OCI-LY1 (cell line): ENCODE measurements around the gene TBXAS1.

ENCODE experiments used
- H2AFZ ChIP-seq: fragments of 200-600 bp; sonication (generic), shearing (Covaris generic); 2 replicates; pipeline ENCODE4 v1.6.0; 2014; ENCODE audit warnings: antibody characterized with exemption, mild to moderate bottlenecking, low read length
- H3F3A ChIP-seq: fragments of 200-600 bp; sonication (generic), shearing (Covaris generic); 2 replicates; pipeline ENCODE4 v1.6.0; 2014; ENCODE audit warnings: mild to moderate bottlenecking, antibody characterized with exemption, low read length, moderate library complexity; ENCODE audit not compliant: insufficient read depth
- H3K27ac ChIP-seq: fragments of 200-600 bp; sonication (generic); 2 replicates; pipeline ENCODE4 v1.5.1; 2014; ENCODE audit warnings: low read length, mixed run types, mild to moderate bottlenecking, low read depth; ENCODE audit not compliant: poor library complexity, severe bottlenecking
- H3K27me3 ChIP-seq: fragments of 200-600 bp; sonication (generic); 2 replicates; pipeline ENCODE4 v1.6.0; 2014; ENCODE audit warnings: antibody characterized with exemption, mild to moderate bottlenecking, low read length, moderate library complexity; ENCODE audit not compliant: insufficient read depth
- H3K36me3 ChIP-seq: fragments of 200-600 bp; sonication (generic); 2 replicates; pipeline ENCODE4 v1.6.1; 2014; ENCODE audit warnings: mild to moderate bottlenecking, antibody characterized with exemption, low read length, moderate library complexity, mixed read lengths; ENCODE audit not compliant: insufficient read depth
- H3K4me1 ChIP-seq: fragments of 200-600 bp; sonication (generic); 2 replicates; pipeline ENCODE4 v1.5.1; 2014; ENCODE audit warnings: mild to moderate bottlenecking, low read length, moderate library complexity; ENCODE audit not compliant: insufficient read depth, severe bottlenecking
- H3K4me2 ChIP-seq: fragments of 200-600 bp; sonication (generic), shearing (Covaris generic); 2 replicates; pipeline ENCODE4 v1.6.1; 2014; ENCODE audit warnings: low read length
- H3K4me3 ChIP-seq: fragments of 200-600 bp; sonication (generic); 2 replicates; pipeline ENCODE4 v1.5.1; 2014; ENCODE audit warnings: low read length, low read depth, mild to moderate bottlenecking, mixed read lengths; ENCODE audit not compliant: poor library complexity, severe bottlenecking
- H3K79me2 ChIP-seq: fragments of 200-600 bp; shearing (Covaris generic); 2 replicates; pipeline ENCODE4 v1.6.1; 2016; ENCODE audit warnings: mixed run types, low read length, mixed read lengths; ENCODE audit not compliant: insufficient read depth
- H3K9ac ChIP-seq: fragments of 200-600 bp; sonication (generic), shearing (Covaris generic); 2 replicates; pipeline ENCODE4 v1.6.1; 2014; ENCODE audit warnings: mild to moderate bottlenecking, low read length, mixed read lengths
- H3K9me2 ChIP-seq: fragments of 200-600 bp; sonication (generic), shearing (Covaris generic); 2 replicates; pipeline ENCODE4 v1.6.1; 2014; ENCODE audit warnings: low read depth, mild to moderate bottlenecking, low read length, mixed read lengths
- H3K9me3 ChIP-seq: fragments of 200-600 bp; shearing (Covaris generic); 2 replicates; pipeline ENCODE4 v1.6.1; 2014; ENCODE audit warnings: low read length, mixed read lengths
- H4K20me1 ChIP-seq: fragments of 200-600 bp; sonication (generic), shearing (Covaris generic); 2 replicates; pipeline ENCODE4 v1.6.0; 2016; ENCODE audit warnings: mild to moderate bottlenecking, low read length; ENCODE audit not compliant: insufficient read depth
- EZH2 ChIP-seq: fragments of 200-600 bp; sonication (generic), shearing (Covaris generic); IDR thresholded peaks from 2 replicates; pipeline ENCODE4 v1.8.0; 2017; ENCODE audit warnings: borderline replicate concordance, mixed run types, mild to moderate bottlenecking, antibody characterized with exemption, low read length, moderate library complexity, mixed read lengths
- TF ChIP-seq, protein P1 (sequence below): fragments of 200-600 bp; sonication (generic), shearing (Covaris generic); IDR thresholded peaks from 2 replicates; pipeline ENCODE4 v1.5.1; 2017; ENCODE audit warnings: mild to moderate bottlenecking, antibody characterized with exemption, low read length, moderate library complexity, mixed read lengths

Gene TBXAS1

DNA sequence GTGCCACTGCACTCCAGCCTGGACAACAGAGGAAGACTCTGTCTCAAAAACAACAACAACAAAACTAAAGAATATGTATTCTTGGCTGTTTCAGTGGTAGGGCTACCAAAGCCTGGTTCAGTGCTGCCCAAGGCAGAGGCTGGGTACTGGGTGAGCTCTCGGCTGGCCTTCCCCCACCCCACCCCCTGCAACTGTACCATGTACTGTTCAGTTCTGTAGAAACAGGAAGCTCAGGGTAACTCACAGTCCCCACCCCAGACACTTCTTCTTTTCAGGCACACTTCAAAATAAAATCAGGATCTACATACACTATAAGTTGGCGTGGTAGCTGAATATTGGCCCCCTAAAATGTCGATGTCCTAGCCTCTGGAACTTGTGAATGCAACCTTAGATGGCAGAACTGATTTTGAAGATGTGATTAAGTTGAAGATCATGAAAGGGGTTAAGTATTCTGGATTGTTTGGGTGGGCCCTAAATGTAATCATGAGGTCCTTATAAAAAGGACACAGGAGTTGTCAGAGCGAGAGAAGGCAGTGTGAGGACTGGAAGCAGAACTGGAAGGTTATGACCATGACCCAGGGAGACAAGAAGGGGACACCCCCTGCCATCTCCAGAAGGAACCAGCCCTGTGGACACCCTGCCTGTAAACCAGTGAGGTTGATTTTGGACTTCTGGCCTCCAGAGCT is 31.2 kb downstream of the TBXAS1 start:
- Histone ChIP-seq H3K9me2 (no peaks in the 10 kb centered on the region), H4K20me1 (no peaks in the 10 kb centered on the region), H3K9me3 (no peaks in the 10 kb centered on the region), H3K79me2 (no peaks in the 10 kb centered on the region), H3K4me1 (no peaks in the 10 kb centered on the region), H3K27me3 (no peaks in the 10 kb centered on the region), H2AFZ (no peak overlapping the region), H3K9ac (no peak overlapping the region), H3K4me3 (no peak overlapping the region), H3K27ac (no peak overlapping the region), H3F3A (no peaks in the 10 kb centered on the region), H3K36me3 (no peaks in the 10 kb centered on the region), H3K4me2 (no peak overlapping the region)
- no peak for TF ChIP-seq EZH2
- TF ChIP-seq, protein P1, sequence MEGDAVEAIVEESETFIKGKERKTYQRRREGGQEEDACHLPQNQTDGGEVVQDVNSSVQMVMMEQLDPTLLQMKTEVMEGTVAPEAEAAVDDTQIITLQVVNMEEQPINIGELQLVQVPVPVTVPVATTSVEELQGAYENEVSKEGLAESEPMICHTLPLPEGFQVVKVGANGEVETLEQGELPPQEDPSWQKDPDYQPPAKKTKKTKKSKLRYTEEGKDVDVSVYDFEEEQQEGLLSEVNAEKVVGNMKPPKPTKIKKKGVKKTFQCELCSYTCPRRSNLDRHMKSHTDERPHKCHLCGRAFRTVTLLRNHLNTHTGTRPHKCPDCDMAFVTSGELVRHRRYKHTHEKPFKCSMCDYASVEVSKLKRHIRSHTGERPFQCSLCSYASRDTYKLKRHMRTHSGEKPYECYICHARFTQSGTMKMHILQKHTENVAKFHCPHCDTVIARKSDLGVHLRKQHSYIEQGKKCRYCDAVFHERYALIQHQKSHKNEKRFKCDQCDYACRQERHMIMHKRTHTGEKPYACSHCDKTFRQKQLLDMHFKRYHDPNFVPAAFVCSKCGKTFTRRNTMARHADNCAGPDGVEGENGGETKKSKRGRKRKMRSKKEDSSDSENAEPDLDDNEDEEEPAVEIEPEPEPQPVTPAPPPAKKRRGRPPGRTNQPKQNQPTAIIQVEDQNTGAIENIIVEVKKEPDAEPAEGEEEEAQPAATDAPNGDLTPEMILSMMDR: no peak

DNA sequence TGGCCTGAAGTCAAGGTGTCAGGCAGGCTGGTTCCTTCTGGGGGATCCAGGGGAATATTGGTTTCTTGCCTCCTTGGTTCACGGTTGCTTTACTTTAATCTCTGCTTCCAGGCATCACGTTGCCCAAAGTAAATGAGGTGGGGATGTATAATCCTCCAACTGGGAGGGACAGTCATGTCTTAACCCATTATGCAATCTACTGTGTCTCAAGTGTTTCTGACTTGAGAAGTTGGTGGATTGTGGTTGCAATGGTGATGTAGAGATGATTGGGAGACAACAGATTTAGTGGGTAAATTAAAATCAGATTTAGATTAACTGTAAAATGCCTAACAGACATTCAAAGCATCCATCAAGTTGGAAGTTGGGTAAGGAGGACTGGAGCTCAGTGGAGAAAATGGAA is 32.7 kb downstream of the TBXAS1 start:
- TF ChIP-seq EZH2: no peak
- TF ChIP-seq, protein P1: no peak
- no peaks in the 10 kb centered on the region for H3K4me1 ChIP-seq
- H3K9me2 ChIP-seq: no peaks in the 10 kb centered on the region
- H2AFZ ChIP-seq: no peak overlapping the region
- no peak overlapping the region for H3K4me3 ChIP-seq
- H3K36me3 ChIP-seq: no peaks in the 10 kb centered on the region
- no peaks in the 10 kb centered on the region for H4K20me1 ChIP-seq
- H3K27ac ChIP-seq: no peak overlapping the region
- no peaks in the 10 kb centered on the region for H3K9me3 ChIP-seq
- no peaks in the 10 kb centered on the region for H3K27me3 ChIP-seq
- no peaks in the 10 kb centered on the region for H3F3A ChIP-seq
- no peak overlapping the region for H3K4me2 ChIP-seq
- H3K9ac ChIP-seq: no peak overlapping the region
- no peaks in the 10 kb centered on the region for H3K79me2 ChIP-seq

DNA sequence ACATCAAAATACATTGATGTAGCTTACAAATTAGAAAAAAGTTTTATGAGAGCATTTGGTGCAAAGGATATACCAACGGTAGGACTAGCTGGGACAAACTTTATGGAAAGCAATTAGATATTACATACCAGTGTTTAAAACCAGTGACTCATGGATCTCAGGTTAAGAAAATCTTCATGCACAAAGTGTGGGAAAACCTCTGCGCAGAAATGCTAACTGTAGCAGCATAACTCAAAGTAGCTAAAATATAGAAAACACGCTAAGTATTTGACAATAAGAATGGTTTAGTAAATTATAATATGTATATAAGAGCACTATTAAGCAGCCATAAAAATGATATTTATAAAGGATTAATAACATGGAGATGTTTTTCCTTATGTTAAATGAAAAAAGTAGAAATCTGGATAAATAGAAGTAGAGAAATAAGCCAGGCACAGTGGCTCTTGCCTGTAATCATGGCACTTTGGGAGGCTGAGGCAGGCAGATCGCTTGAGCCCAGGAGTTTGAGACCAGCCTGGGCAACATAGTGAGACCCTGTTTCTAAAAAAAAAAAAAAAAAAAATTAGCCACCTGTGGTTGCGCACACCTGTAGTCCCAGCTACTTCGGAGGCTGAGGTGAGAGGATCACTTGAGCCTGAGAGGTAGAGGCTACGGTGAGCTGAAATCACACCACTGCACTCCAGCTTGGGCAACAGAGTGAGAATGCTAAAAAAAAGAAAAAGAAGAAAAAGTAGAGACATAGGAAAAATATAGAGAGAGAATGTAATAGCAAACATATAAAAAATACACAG is 37.2 kb downstream of the TBXAS1 start:
- no peaks in the 10 kb centered on the region for H3K4me1 ChIP-seq
- H3K4me3 ChIP-seq: no peak overlapping the region
- no peak overlapping the region for H3K9ac ChIP-seq
- TF ChIP-seq EZH2: no peak
- TF ChIP-seq, protein P1: no peak
- no peak overlapping the region for H3K4me2 ChIP-seq
- no peak overlapping the region for H3K27ac ChIP-seq
- no peaks in the 10 kb centered on the region for H3F3A ChIP-seq
- no peaks in the 10 kb centered on the region for H3K9me2 ChIP-seq
- no peaks in the 10 kb centered on the region for H3K79me2 ChIP-seq
- no peaks in the 10 kb centered on the region for H4K20me1 ChIP-seq
- H2AFZ ChIP-seq: no peak overlapping the region
- H3K36me3 ChIP-seq: no peaks in the 10 kb centered on the region
- no peaks in the 10 kb centered on the region; the same call in 1 of the 2 replicates for H3K27me3 ChIP-seq
- no peaks in the 10 kb centered on the region for H3K9me3 ChIP-seq
